ENCODE measurements around the gene RBM38. TPM values are rescaled to one million over a fixed set of nuclear protein-coding genes. Genes with fewer than 3 reads are reported as not detected.

The RBM38 gene
- total and polyA plus RNA-seq, 9 of the 15 experiments (the other 6 are each of a cell fraction or from before 2014, with no cell fraction given), result 0.28 to 82.4 (median 33.2) TPM

DNA sequence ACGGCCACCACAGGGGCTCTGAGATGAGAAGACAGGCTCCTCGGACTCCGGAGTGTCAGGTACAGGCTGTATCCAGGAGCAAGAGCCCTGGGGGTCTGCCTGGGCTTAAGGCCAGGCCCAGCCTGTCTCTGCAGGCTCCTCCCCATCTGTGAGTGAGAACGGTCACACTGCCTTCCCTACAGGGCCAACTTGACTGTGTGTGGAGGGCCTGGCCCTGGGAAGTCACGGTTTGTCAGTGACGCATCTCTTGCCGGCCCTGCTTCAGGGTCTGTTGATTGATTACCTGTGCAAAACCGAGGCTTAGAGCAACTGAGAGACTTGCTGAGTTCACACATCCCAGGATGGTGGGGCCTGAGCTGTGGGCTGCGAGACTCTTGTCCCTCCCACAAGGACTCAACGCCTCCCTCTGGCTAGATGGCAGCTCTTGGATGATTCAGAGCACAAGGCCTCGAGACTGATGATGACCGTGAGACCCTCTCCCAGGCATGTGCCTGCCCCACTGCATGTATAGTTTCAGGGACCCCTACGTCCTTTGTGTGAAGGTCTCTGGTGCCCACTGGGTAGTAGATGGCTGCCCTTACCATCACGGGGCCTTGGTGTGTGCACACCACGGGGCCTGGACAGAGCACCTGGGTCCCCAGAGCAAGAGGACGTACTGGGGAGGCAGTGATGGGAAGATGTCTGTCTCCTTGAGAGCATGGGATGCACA, 5.9 kb downstream of the RBM38 start:
- ChIA-PET CTCF (ENCODE audit: low intra/inter-chr PET ratio) (no interaction called here), POLR2A (interaction anchor here (0.6 to 1.8 kb wide), 2 partner anchors 52 to 73 kb away, joined by 3 to 4 read pairs; no protein-coding TSS in a partner anchor)
- Histone ChIP-seq H3K27me3 (ENCODE audit: control insufficient read depth in 2 of 2, insufficient read depth in 2 of 2, low read length in 2 of 2) (no peaks in the 10 kb centered on the region), H3K9ac (ENCODE audit: insufficient read depth in 1 of 2, low read depth in 2 of 2, low read length in 2 of 2) (peak overlapping the region in 1 of 2 experiments; percentile 43; a peak in 2 of 4 replicates), H3K4me3 (no peak overlapping the region), H3K9me3 (replicated peaks; ENCODE audit: control insufficient read depth, insufficient read depth, low read depth, low read length) (no peaks in the 10 kb centered on the region), H3K79me2 (ENCODE audit: control insufficient read depth, insufficient read depth, low read length) (peaks cover 97% of the 10 kb centered on the region), H3K4me1 (replicated peaks in 1 of 2; ENCODE audit: control insufficient read depth in 2 of 2, insufficient read depth in 2 of 2, low read length in 2 of 2) (peaks cover 14 to 64% of the 10 kb centered on the region in 2 experiments; a peak in 4 of 5 replicates), H3K27ac (ENCODE audit: extremely low read depth, low read depth, low read length) (no peak overlapping the region), H4K20me1 (replicated peaks; ENCODE audit: control insufficient read depth, insufficient read depth, low read length) (peaks cover 60% of the 10 kb centered on the region), H3K4me2 (ENCODE audit: insufficient read depth, low read length) (no peak overlapping the region), H3K9me1 (ENCODE audit: control insufficient read depth, insufficient read depth, low read length) (peaks cover 5% of the 10 kb centered on the region), H2AFZ (ENCODE audit: low read depth, low read length) (no peak overlapping the region), H3K36me3 (ENCODE audit: control insufficient read depth, insufficient read depth, low read length) (peaks cover 98% of the 10 kb centered on the region)
- TF ChIP-seq CHD1 (IDR thresholded peaks at IDR 0.05; ENCODE audit: low read length) (no peak), RBFOX2 (IDR thresholded peaks at IDR 0.05; ENCODE audit: low read depth, low read length) (0 out of 2 replicates have a peak, but pooled peaks have one; percentile 32)
- intact Hi-C loops (cut with micrococcal nuclease) (no loop called here), in situ Hi-C loops (cut with MboI) (loop anchor here (25.0 kb wide), 1 partner anchor 815 kb away; no protein-coding TSS in a partner anchor)
- no peak for ATAC-seq
- 85% methylated on average over 14 of the region's 16 CpGs for WGBS (ENCODE audit: insufficient coverage, low coverage, missing lambda C conversion rate)
- no TSS peak for BruUV-seq (replicated peaks)
- FAIRE-seq, result no peak
- DNase-seq (ENCODE audit: extremely low read depth in 1 of 4, low spot score in 3 of 4), result no peak

- Histone ChIP-seq H3K27ac (ENCODE audit: extremely low read depth, low read depth, low read length) (no peak overlapping the region), H3K9me3 (replicated peaks; ENCODE audit: control insufficient read depth, insufficient read depth, low read depth, low read length) (no peaks in the 10 kb centered on the region), H3K79me2 (ENCODE audit: control insufficient read depth, insufficient read depth, low read length) (peaks cover 94% of the 10 kb centered on the region), H3K9me1 (ENCODE audit: control insufficient read depth, insufficient read depth, low read length) (peaks cover 4% of the 10 kb centered on the region), H3K36me3 (ENCODE audit: control insufficient read depth, insufficient read depth, low read length) (peaks cover 98% of the 10 kb centered on the region), H4K20me1 (replicated peaks; ENCODE audit: control insufficient read depth, insufficient read depth, low read length) (peaks cover 55% of the 10 kb centered on the region), H3K27me3 (ENCODE audit: control insufficient read depth in 2 of 2, insufficient read depth in 2 of 2, low read length in 2 of 2) (no peaks in the 10 kb centered on the region), H3K4me1 (replicated peaks in 1 of 2; ENCODE audit: control insufficient read depth in 2 of 2, insufficient read depth in 2 of 2, low read length in 2 of 2) (peaks cover 9 to 63% of the 10 kb centered on the region in 2 experiments; a peak in 4 of 5 replicates), H3K4me2 (ENCODE audit: insufficient read depth, low read length) (no peak overlapping the region), H3K9ac (ENCODE audit: insufficient read depth in 1 of 2, low read depth in 2 of 2, low read length in 2 of 2) (0 out of 4 replicates have a peak overlapping the region, but pooled peaks of 1 of the 2 experiments have one; percentile 68), H3K4me3 (no peak overlapping the region), H2AFZ (ENCODE audit: low read depth, low read length) (no peak overlapping the region)
- intact Hi-C loops (cut with micrococcal nuclease) (no loop called here), in situ Hi-C loops (cut with MboI) (loop anchor here (25.0 kb wide), 1 partner anchor 815 kb away; no protein-coding TSS in a partner anchor)
- ATAC-seq (no peak), FAIRE-seq (no peak), DNase-seq (ENCODE audit: extremely low read depth in 1 of 4, low spot score in 3 of 4) (no peak)
- 83% methylated on average over 13 of the region's 13 CpGs for WGBS (ENCODE audit: insufficient coverage, low coverage, missing lambda C conversion rate)
- no TSS peak for BruUV-seq (replicated peaks)
- POLR2A ChIA-PET, result interaction anchor here (1.5 to 2.1 kb wide), 4 partner anchors 8 to 73 kb away, joined by 4 to 8 read pairs (median 6); no protein-coding TSS in a partner anchor
- CTCF ChIA-PET (ENCODE audit: low intra/inter-chr PET ratio), result no interaction called here
- 0 out of 2 replicates have a peak, but pooled peaks have one; percentile 20 for TF ChIP-seq POLR2A (conservative IDR thresholded peaks at IDR 0.05)
- no peak for TF ChIP-seq MEF2A (IDR thresholded peaks at IDR 0.05; ENCODE audit: control insufficient read depth, low read depth, low read length)
- peak; percentile 15; the same call in 1 of the 2 replicates for TF ChIP-seq POLR2AphosphoS5 (IDR thresholded peaks at IDR 0.05; ENCODE audit: control insufficient read depth, insufficient read depth, low read depth, low read length)
Observed at GRCh38 chr20:57397693-57398108, 6.5 kb downstream of the RBM38 start.
